ENCODE measurements around the gene CACNG6.

CACNG6 gene

GRCh38 chr19:54009440-54009839 is 18.0 kb downstream of the CACNG6 start:
- intact Hi-C loops (cut with DNase I; ENCODE audit: low total_unique reads): no loop called here
- peaks cover 0 to 30% of the 10 kb centered on the region in 2 donors for H3K27me3 ChIP-seq
- no peak for DNase-seq
- H3K36me3 ChIP-seq: no peaks in the 10 kb centered on the region
- TF ChIP-seq, protein P1, sequence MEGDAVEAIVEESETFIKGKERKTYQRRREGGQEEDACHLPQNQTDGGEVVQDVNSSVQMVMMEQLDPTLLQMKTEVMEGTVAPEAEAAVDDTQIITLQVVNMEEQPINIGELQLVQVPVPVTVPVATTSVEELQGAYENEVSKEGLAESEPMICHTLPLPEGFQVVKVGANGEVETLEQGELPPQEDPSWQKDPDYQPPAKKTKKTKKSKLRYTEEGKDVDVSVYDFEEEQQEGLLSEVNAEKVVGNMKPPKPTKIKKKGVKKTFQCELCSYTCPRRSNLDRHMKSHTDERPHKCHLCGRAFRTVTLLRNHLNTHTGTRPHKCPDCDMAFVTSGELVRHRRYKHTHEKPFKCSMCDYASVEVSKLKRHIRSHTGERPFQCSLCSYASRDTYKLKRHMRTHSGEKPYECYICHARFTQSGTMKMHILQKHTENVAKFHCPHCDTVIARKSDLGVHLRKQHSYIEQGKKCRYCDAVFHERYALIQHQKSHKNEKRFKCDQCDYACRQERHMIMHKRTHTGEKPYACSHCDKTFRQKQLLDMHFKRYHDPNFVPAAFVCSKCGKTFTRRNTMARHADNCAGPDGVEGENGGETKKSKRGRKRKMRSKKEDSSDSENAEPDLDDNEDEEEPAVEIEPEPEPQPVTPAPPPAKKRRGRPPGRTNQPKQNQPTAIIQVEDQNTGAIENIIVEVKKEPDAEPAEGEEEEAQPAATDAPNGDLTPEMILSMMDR (IDR thresholded peaks at IDR 0.05): no peak
- no peaks in the 10 kb centered on the region for H3K4me1 ChIP-seq
- no peak overlapping the region for H3K4me3 ChIP-seq
- no peak overlapping the region for H3K27ac ChIP-seq
- H3K9me3 ChIP-seq: no peaks in the 10 kb centered on the region

GRCh38 chr19:54010474-54010873 is 19.0 kb downstream of the CACNG6 start:
- Histone ChIP-seq H3K36me3 (no peaks in the 10 kb centered on the region), H3K4me3 (no peak overlapping the region), H3K9me3 (no peaks in the 10 kb centered on the region), H3K4me1 (no peaks in the 10 kb centered on the region), H3K27ac (no peak overlapping the region), H3K27me3 (peaks cover 0 to 32% of the 10 kb centered on the region in 2 donors)
- no peak for DNase-seq
- TF ChIP-seq, protein P1 (IDR thresholded peaks at IDR 0.05): no peak
- intact Hi-C loops (cut with DNase I; ENCODE audit: low total_unique reads): no loop called here

DNA sequence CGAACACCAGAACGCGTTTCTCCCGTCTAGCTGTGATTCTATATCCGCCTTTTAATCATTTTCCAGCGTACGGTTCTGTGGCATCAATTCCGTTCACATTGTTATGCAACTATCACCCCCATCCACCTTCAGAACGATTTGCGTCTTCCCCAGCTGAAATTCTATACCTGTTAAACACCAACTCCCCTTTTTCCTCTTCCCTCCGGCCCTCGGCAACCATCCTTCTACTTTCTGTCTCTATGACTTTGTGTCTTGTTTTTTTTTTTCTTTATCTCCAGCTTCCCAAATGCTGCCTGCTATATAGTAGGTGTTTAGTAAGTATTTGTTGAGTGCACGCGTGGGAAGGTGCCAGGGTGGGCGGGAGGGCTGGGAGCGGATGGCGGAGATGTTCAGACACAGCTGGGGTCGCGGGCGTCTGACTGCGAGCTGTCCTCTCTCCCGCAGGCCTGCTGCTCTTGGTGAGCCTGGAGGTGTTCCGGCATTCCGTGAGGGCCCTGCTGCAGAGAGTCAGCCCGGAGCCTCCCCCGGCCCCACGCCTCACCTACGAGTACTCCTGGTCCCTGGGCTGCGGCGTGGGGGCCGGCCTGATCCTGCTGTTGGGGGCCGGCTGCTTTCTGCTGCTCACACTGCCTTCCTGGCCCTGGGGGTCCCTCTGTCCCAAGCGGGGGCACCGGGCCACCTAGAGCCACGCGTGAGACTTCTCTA is 20.2 kb downstream of the CACNG6 start:
- no peaks in the 10 kb centered on the region for H3K9me3 ChIP-seq
- H3K27ac ChIP-seq: no peak overlapping the region
- DNase-seq: no peak
- intact Hi-C loops (cut with DNase I; ENCODE audit: low total_unique reads): no loop called here
- H3K27me3 ChIP-seq: peaks cover 0 to 41% of the 10 kb centered on the region in 2 donors
- TF ChIP-seq, protein P1 (IDR thresholded peaks at IDR 0.05): no peak
- H3K4me3 ChIP-seq: no peak overlapping the region
- H3K36me3 ChIP-seq: no peaks in the 10 kb centered on the region
- no peaks in the 10 kb centered on the region for H3K4me1 ChIP-seq

DNA sequence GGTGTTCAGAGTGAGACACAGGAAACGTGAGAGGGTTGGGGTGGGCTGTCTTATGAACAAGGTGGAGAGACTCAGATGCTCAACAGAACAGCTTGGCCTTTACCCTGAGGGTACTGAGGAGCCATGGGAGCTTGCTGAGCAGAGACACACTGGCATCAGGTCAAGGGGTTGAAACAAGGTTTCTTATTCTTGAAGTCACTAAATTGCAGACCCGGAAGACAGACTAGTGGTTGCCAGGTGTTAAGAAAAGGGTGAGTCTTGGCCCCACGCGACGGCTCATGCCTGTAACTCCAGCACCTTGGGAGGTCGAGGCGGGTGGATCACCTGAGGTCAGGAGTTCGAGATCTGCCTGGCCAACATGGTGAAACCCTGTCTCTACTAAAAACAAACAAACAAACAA is 22.4 kb downstream of the CACNG6 start:
- H3K27me3 ChIP-seq: peaks cover 0 to 41% of the 10 kb centered on the region in 2 donors
- H3K9me3 ChIP-seq: no peaks in the 10 kb centered on the region
- intact Hi-C loops (cut with DNase I; ENCODE audit: low total_unique reads): no loop called here
- H3K36me3 ChIP-seq: no peaks in the 10 kb centered on the region
- no peak for DNase-seq
- H3K27ac ChIP-seq: no peak overlapping the region
- H3K4me1 ChIP-seq: no peaks in the 10 kb centered on the region
- H3K4me3 ChIP-seq: no peak overlapping the region
- TF ChIP-seq, protein P1 (IDR thresholded peaks at IDR 0.05): no peak

DNA sequence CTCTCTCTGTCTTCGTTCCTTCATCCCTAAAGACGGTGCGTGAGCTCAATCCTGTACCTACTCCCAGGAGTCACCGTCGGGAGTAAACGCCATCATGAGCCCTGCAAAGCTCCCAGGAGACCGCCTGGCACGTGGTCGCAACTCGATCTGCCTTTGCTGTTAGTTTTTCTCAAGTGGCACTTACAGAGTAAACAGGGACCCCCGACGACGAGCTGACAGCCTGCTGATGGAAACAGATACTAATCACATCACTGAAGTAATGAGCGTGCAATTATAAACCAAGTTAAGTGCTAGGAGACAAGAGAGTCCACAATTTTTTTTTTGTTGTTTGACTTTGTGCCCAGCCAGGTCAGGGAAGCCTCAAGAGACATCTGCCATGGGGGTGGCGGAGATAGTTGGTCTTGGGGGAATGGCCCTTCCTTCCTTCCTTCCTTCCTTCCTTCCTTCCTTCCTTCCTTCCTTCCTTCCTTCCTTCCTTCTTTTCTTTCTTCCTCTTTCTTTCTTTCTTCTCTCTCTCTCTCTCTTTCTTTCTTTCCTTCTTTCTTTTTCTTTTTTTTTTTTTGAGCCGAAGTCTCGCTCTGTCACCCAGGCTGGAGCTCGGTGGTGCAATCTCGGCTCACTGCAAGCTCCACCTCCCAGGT is 23.6 kb downstream of the CACNG6 start:
- Histone ChIP-seq H3K4me3 (no peak overlapping the region), H3K4me1 (no peaks in the 10 kb centered on the region), H3K27ac (no peak overlapping the region), H3K36me3 (no peaks in the 10 kb centered on the region), H3K9me3 (no peaks in the 10 kb centered on the region), H3K27me3 (peaks cover 0 to 38% of the 10 kb centered on the region in 2 donors)
- DNase-seq: no peak
- TF ChIP-seq, protein P1 (IDR thresholded peaks at IDR 0.05): no peak
- intact Hi-C loops (cut with DNase I; ENCODE audit: low total_unique reads): no loop called here

All from tibial artery (tissue), 4 donors.